Endothelial cell of umbilical vein (primary cell): ENCODE measurements around the gene ALLC. TPM values are rescaled to one million over a fixed set of nuclear protein-coding genes. Genes with fewer than 3 reads are reported as not detected.

Experiments
- BruUV-seq: library from RNA; stranded (reverse); fragments of 400-500 nt; replicated peaks from 2 replicates; lab custom pipeline; 2021; lab: Mats Ljungman, UMichigan
- CTCF ChIA-PET: fragments of 300-600, 350-600 bp; sonication (Branson Sonifier 250); formaldehyde crosslinking; loops from one replicate; lab custom pipeline; 2021; ENCODE audit warnings: antibody characterized with exemption, inconsistent platforms; lab: Charles Lee
- POLR2A ChIA-PET: fragments of 300-600, 350-600 bp; sonication (Branson Sonifier 250); formaldehyde crosslinking; loops from one replicate; lab custom pipeline; 2021; ENCODE audit warnings: antibody characterized with exemption, inconsistent platforms; lab: Charles Lee
- DNase-seq: peaks from one replicate; pipeline ENCODE4 v3.0.0-alpha.2; 2011; ENCODE audit warnings: low read depth, low spot score
- FAIRE-seq: peaks from 2 replicates; lab custom pipeline; 2011; peaks lifted over from hg19 to GRCh38; lab: Jason Lieb, UNC
- H2AFZ ChIP-seq: 2 replicates; pipeline ENCODE4 v1.6.0; 2012; ENCODE audit warnings: low read depth, low read length, control low read depth, inconsistent platforms
- H3K27ac ChIP-seq: 2 replicates; pipeline ENCODE4 v1.5.1; 2011; ENCODE audit warnings: low read depth, mild to moderate bottlenecking, control low read depth, low read length, moderate library complexity; ENCODE audit not compliant: insufficient read depth
- H3K27me3 ChIP-seq, 2 experiments: 2 replicates each; pipeline versions ENCODE4 v1.6.0 to v1.6.1; 2011; ENCODE audit warnings: low read length in 2 of 2, mixed read lengths in 1 of 2; ENCODE audit not compliant: control insufficient read depth in 2 of 2, insufficient read depth in 2 of 2
- H3K36me3 ChIP-seq, 2 experiments: 2 replicates in 1 of 2; 3 replicates in 1 of 2; pipeline ENCODE4 v1.5.1; 2011; ENCODE audit warnings: low read length in 2 of 2, mild to moderate bottlenecking in 1 of 2, moderate library complexity in 1 of 2; ENCODE audit not compliant: control insufficient read depth in 2 of 2, insufficient read depth in 2 of 2; ENCODE audit errors: extremely low read depth in 1 of 2
- H3K4me1 ChIP-seq: 3 replicates; pipeline ENCODE4 v1.5.1; 2011; ENCODE audit warnings: mild to moderate bottlenecking, low read length; ENCODE audit not compliant: control insufficient read depth, insufficient read depth; ENCODE audit errors: extremely low read depth
- H3K4me2 ChIP-seq: 2 replicates; pipeline ENCODE4 v1.6.1; 2011; ENCODE audit warnings: low read length, control low read depth, mixed read lengths; ENCODE audit not compliant: insufficient read depth
- H3K4me3 ChIP-seq, 3 experiments: fragments of 200-600 bp in 1 of 3; sonication (generic), shearing (Covaris generic) in 1 of 3; replicated peaks in 1 of 3; 2 replicates each; pipeline ENCODE4 v1.5.1; 2011 to 2016; ENCODE audit warnings: control low read depth in 3 of 3, low read length in 3 of 3, mild to moderate bottlenecking in 2 of 3, inconsistent platforms in 1 of 3, low read depth in 1 of 3, moderate library complexity in 1 of 3; ENCODE audit not compliant: insufficient read depth in 1 of 3
- H3K79me2 ChIP-seq: 2 replicates; pipeline ENCODE4 v1.6.0; 2012; ENCODE audit warnings: low read length, inconsistent platforms; ENCODE audit not compliant: control insufficient read depth, insufficient read depth
- H3K9ac ChIP-seq: replicated peaks from 2 replicates; pipeline ENCODE3; 2011; ENCODE audit warnings: low read length, control low read depth; ENCODE audit not compliant: insufficient read depth; ENCODE audit errors: extremely low read depth
- H3K9me1 ChIP-seq: replicated peaks from 3 replicates; pipeline ENCODE4 v1.6.0; 2011; ENCODE audit warnings: mild to moderate bottlenecking, low read length; ENCODE audit not compliant: control insufficient read depth, insufficient read depth; ENCODE audit errors: extremely low read depth
- H3K9me3 ChIP-seq: replicated peaks from 2 replicates; pipeline ENCODE4 v1.5.1; 2012; ENCODE audit warnings: low read length, inconsistent platforms; ENCODE audit not compliant: control insufficient read depth, insufficient read depth
- H4K20me1 ChIP-seq: replicated peaks from 2 replicates; pipeline ENCODE3; 2011; ENCODE audit warnings: mild to moderate bottlenecking, low read length; ENCODE audit not compliant: control insufficient read depth, insufficient read depth; ENCODE audit errors: extremely low read depth
- CTCF ChIP-seq, 2 donors: IDR thresholded peaks; 1 replicate in 1 of 2; 2 replicates in 1 of 2; pipeline ENCODE4 v1.5.1; 2011; ENCODE audit warnings: low read length in 2 of 2, mild to moderate bottlenecking in 2 of 2, moderate library complexity in 2 of 2, control low read depth in 1 of 2, inconsistent platforms in 1 of 2, low read depth in 1 of 2; ENCODE audit not compliant: insufficient read depth in 1 of 2; ENCODE audit errors: extremely low read depth in 1 of 2
- EZH2 ChIP-seq: IDR thresholded peaks from 2 replicates; pipeline ENCODE4 v1.6.1; 2012; ENCODE audit warnings: borderline replicate concordance, low read depth, mild to moderate bottlenecking, moderate library complexity, low read length, inconsistent platforms; ENCODE audit not compliant: severe bottlenecking
- FOS ChIP-seq: IDR thresholded peaks from 2 replicates; pipeline ENCODE4 v1.6.1; 2011; ENCODE audit warnings: mild to moderate bottlenecking, low read length, moderate library complexity, borderline replicate concordance; ENCODE audit not compliant: insufficient read depth
- GATA2 ChIP-seq: IDR thresholded peaks from 2 replicates; pipeline ENCODE4 v1.7.0; 2011; ENCODE audit warnings: low read depth, mild to moderate bottlenecking, moderate library complexity, mixed read lengths, low read length; ENCODE audit not compliant: insufficient read length, insufficient read depth
- JUN ChIP-seq: IDR thresholded peaks from 2 replicates; pipeline ENCODE4 v1.6.1; 2011; ENCODE audit warnings: borderline replicate concordance, low read depth; ENCODE audit not compliant: insufficient read length, insufficient read depth
- MAX ChIP-seq: IDR thresholded peaks from 2 replicates; pipeline ENCODE4 v1.6.1; 2011; ENCODE audit not compliant: insufficient read depth, insufficient read length
- MYC ChIP-seq: IDR thresholded peaks from one replicate; pipeline ENCODE4 v1.6.1; 2011; ENCODE audit warnings: mild to moderate bottlenecking, low read depth, low read length
- POLR2A ChIP-seq: IDR thresholded peaks from 2 replicates; pipeline ENCODE4 v1.6.1; 2012; ENCODE audit warnings: low read depth, mild to moderate bottlenecking, control low read depth, low read length
- POLR2AphosphoS5 ChIP-seq: IDR thresholded peaks from 2 replicates; pipeline ENCODE4 v1.6.1; 2012; ENCODE audit warnings: low read depth, mild to moderate bottlenecking, control low read depth, low read length, moderate library complexity; ENCODE audit not compliant: insufficient read depth
- dilution Hi-C: fragments of 300-500 bp; cut with MboI; formaldehyde crosslinking; loops from one replicate; pipeline ENCODE4 v1.15.0; 2019; ENCODE audit warnings: low sequenced_read_pairs; ENCODE audit not compliant: extremely low pct_ligation_motif_present
- intact Hi-C: fragments of 100-400 bp; cut with micrococcal nuclease; formaldehyde crosslinking; loops from one replicate; pipeline ENCODE4 v1.10.0; 2022
- polyA plus RNA-seq, 4 experiments: library from polyadenylated mRNA; depleted of rRNA in 3 of 4; stranded (reverse) in 3 of 4; unstranded in 1 of 4; fragments of >200 nt; gene quantifications; 2 replicates each; pipeline versions ENCODE4 v1.2.1 to v1.2.3, GENCODE V29; 2011 to 2012; ENCODE audit warnings: missing spikeins in 1 of 4
- total RNA-seq: library from RNA; stranded (reverse); gene quantifications from 2 replicates; pipeline ENCODE4 v1.2.3, GENCODE V29; 2021

The ALLC gene
- total and polyA plus RNA-seq, 2 donors (not counting 3 experiments of a cell fraction or from before 2014, with no cell fraction given) = not detected

GRCh38 chr2:3627500-3628100 is 30.4 kb upstream of the ALLC start:
- H3K9me3 ChIP-seq = no peaks in the 10 kb centered on the region
- H3K4me3 ChIP-seq = no peak overlapping the region
- H2AFZ ChIP-seq = no peak overlapping the region
- no peak for TF ChIP-seq FOS
- no peak for TF ChIP-seq MAX
- TF ChIP-seq JUN = no peak
- TF ChIP-seq EZH2 = no peak
- no peak for TF ChIP-seq CTCF (IDR thresholded peaks at IDR 0.05; ENCODE audit: extremely low read depth in 1 of 2, insufficient read depth in 1 of 2, low read depth in 1 of 2, low read length in 2 of 2)
- TF ChIP-seq POLR2A = no peak
- no peak for TF ChIP-seq POLR2AphosphoS5
- TF ChIP-seq MYC = no peak
- TF ChIP-seq GATA2 = no peak
- no peaks in the 10 kb centered on the region for H3K9me1 ChIP-seq
- dilution Hi-C loops (no loop called here), intact Hi-C loops (no loop called here)
- H3K36me3 ChIP-seq = no peaks in the 10 kb centered on the region
- H4K20me1 ChIP-seq = no peaks in the 10 kb centered on the region
- FAIRE-seq (no peak), DNase-seq (no peak)
- CTCF ChIA-PET = no interaction called here
- H3K27me3 ChIP-seq = no peaks in the 10 kb centered on the region
- H3K4me1 ChIP-seq = no peaks in the 10 kb centered on the region
- H3K4me2 ChIP-seq = no peak overlapping the region
- no peak overlapping the region for H3K9ac ChIP-seq
- no TSS peak for BruUV-seq
- POLR2A ChIA-PET = no interaction called here
- H3K27ac ChIP-seq = no peak overlapping the region
- H3K79me2 ChIP-seq = no peaks in the 10 kb centered on the region
